HepG2 (cell line): ENCODE measurements around the gene RAB18. TPM values are rescaled to one million over a fixed set of nuclear protein-coding genes. Genes with fewer than 3 reads are reported as not detected.

Experiments
- ARNT2 ChIP-seq: sonication (generic); formaldehyde crosslinking; IDR thresholded peaks from 2 replicates; pipeline ENCODE4 v1.8.0; 2022; ENCODE audit warnings: mild to moderate bottlenecking, low read depth, missing genetic modification reagents, moderate library complexity
- ELK4 ChIP-seq: sonication (generic); formaldehyde crosslinking; IDR thresholded peaks from 2 replicates; pipeline ENCODE4 v1.9.0; 2021; ENCODE audit warnings: missing genetic modification reagents, borderline replicate concordance
- HIVEP1 ChIP-seq: sonication (generic); formaldehyde crosslinking; IDR thresholded peaks from 2 replicates; pipeline ENCODE4 v1.4.0; 2020; ENCODE audit warnings: mild to moderate bottlenecking, missing genetic modification reagents
- RBAK ChIP-seq: sonication (generic); formaldehyde crosslinking; IDR thresholded peaks from 2 replicates; pipeline ENCODE4 v1.5.1; 2020; ENCODE audit warnings: mild to moderate bottlenecking, missing genetic modification reagents
- STAT6 ChIP-seq: sonication (generic); formaldehyde crosslinking; IDR thresholded peaks from 2 replicates; pipeline ENCODE4 v1.4.0; 2020; ENCODE audit warnings: missing genetic modification reagents, mild to moderate bottlenecking, borderline replicate concordance
- TARDBP ChIP-seq: sonication (generic); formaldehyde crosslinking; IDR thresholded peaks from 2 replicates; pipeline ENCODE4 v1.8.0; 2022; ENCODE audit warnings: mild to moderate bottlenecking, missing genetic modification reagents
- THAP9 ChIP-seq: sonication (generic); formaldehyde crosslinking; IDR thresholded peaks from 2 replicates; pipeline ENCODE4; 2020; ENCODE audit warnings: missing genetic modification reagents, mild to moderate bottlenecking, borderline replicate concordance
- ZKSCAN1 ChIP-seq: fragments of 150-350 bp; IDR thresholded peaks from 2 replicates; pipeline ENCODE4 v1.6.1; 2014; ENCODE audit warnings: low read length
- ZNF407 ChIP-seq: sonication (generic); formaldehyde crosslinking; IDR thresholded peaks from one replicate; pipeline ENCODE4 v1.5.1; 2020; ENCODE audit warnings: mild to moderate bottlenecking, missing genetic modification reagents; ENCODE audit errors: not compliant biosample characterization
- ZNF558 ChIP-seq: sonication (generic); formaldehyde crosslinking; IDR thresholded peaks from 2 replicates; pipeline ENCODE4 v1.9.0; 2022; ENCODE audit warnings: mild to moderate bottlenecking, missing genetic modification reagents, borderline replicate concordance
- ZNF629 ChIP-seq: sonication (generic); formaldehyde crosslinking; conservative IDR thresholded peaks from 2 replicates; pipeline ENCODE4 v1.5.0; 2020; ENCODE audit warnings: missing genetic modification reagents
- ZNF652 ChIP-seq: IDR thresholded peaks from 2 replicates; pipeline ENCODE4 v1.6.1; 2016; ENCODE audit warnings: low read depth, borderline replicate concordance
- polyA plus RNA-seq, 8 experiments: library from polyadenylated mRNA; depleted of rRNA in 3 of 8; stranded (reverse) in 7 of 8; unstranded in 1 of 8; fragments of >200 nt; fragmentation: Illumina TruSeq in 4 of 8; extraction: Trizol in 4 of 8; gene quantifications; 2 replicates each; pipeline versions ENCODE4 v1.2.1 to v1.2.3, GENCODE V29; 2011 to 2016; ENCODE audit warnings: low read depth in 4 of 8, missing spikeins in 1 of 8, mixed read lengths in 1 of 8; ENCODE audit not compliant: insufficient read depth in 1 of 8
- total RNA-seq, 5 experiments: library from RNA; depleted of rRNA; stranded (reverse); fragments of >200 nt; fragmentation: Illumina TruSeq; extraction: Trizol; gene quantifications; 2 replicates each; pipeline ENCODE4 v1.2.3, GENCODE V29; 2016; ENCODE audit warnings: low read depth in 1 of 5

Gene RAB18
- total and polyA plus RNA-seq, 2 of the 13 experiments (the other 11 are each of a cell fraction or from before 2014, with no cell fraction given) = 22.3 to 69.1 TPM

DNA sequence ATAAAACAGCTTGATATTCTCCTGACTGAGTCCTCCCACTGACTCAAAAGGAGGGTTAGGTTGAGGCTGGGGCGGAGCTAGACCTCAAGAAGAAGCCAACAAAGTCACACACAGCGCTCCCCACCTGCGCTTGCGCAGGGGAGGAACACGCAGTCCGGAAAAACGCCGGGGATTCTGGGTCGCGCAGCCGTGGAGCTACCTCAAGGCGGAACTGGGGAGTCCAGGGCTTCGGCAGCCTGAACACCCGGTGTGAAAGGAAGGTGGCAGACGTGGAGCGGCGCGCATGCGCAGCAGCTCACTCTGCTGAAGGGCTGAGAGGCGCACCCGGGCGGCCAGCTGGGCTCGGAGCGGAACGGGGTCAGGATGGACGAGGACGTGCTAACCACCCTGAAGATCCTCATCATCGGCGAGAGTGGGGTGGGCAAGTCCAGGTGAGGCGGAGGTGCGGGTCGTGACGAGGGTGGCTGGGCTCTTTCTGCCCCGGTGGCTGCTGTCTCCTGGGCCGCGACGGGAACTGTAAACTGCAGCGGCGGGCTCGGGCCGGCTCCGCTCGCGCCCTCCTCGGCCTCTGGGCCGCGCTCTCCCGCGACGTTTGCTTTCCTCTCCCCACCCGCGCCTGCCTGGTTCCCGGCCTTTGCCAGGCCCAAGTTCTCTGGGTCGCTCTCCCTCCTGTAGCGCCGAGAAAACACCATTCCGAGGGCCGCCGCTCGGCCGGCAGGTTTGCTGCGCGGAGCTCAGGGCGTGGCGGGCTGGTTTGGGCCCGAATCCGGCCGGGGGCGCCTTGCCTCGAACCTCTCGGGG, at the start of gene RAB18 (continued):
- TF ChIP-seq STAT6 (CRISPR knock-in tag) = peak; percentile 40; the same call in 1 of the 2 replicates
- TF ChIP-seq HIVEP1 (CRISPR knock-in tag) = peak; percentile 46; the same call in 1 of the 2 replicates
- TF ChIP-seq ARNT2 (CRISPR knock-in tag) = peak; percentile 36; the same call in 1 of the 2 replicates
- TF ChIP-seq ZNF407 (CRISPR knock-in tag) = peak; percentile 71
- 0 out of 2 replicates have a peak, but pooled peaks have one; percentile 17 for TF ChIP-seq RBAK (CRISPR knock-in tag)
- TF ChIP-seq ZKSCAN1 = peak; percentile 40; the same call in 1 of the 2 replicates
- TF ChIP-seq ZNF558 (CRISPR knock-in tag) = peak; percentile 64; the same call in 1 of the 2 replicates
- peak; percentile 78 for TF ChIP-seq TARDBP (CRISPR knock-in tag)
- TF ChIP-seq ELK4 = peak; percentile 46; the same call in 1 of the 2 replicates
- peak; percentile 21; the same call in 1 of the 2 replicates for TF ChIP-seq ZNF652 (CRISPR knock-in tag)
- TF ChIP-seq THAP9 (CRISPR knock-in tag) = peak; percentile 89; the same call in 1 of the 2 replicates
- TF ChIP-seq ZNF629 = 0 out of 2 replicates have a peak, but pooled peaks have one; percentile 22
